Activated T-cell treated with anti-CD3 and anti-CD28 coated beads, Interleukin-2, amount 50 U/mL, for 72 hours (primary cell): Measurements from ENCODE around the gene NEU4. TPM values are rescaled to one million over a fixed set of nuclear protein-coding genes. Genes with fewer than 3 reads are reported as not detected.
A peak's percentile ranks its signal among the peaks of the same experiment; 100 is the strongest.

ENCODE experiments used
- ATAC-seq, 2 donors: fragments of 150-1000 bp; cut with Tn5 transposase; replicated peaks in 1 of 2; 2 replicates each; pipeline ENCODE4 v1.10.0; 2021; ENCODE audit warnings: moderate library complexity in 2 of 2, mild to moderate bottlenecking in 1 of 2
- DNase-seq, 2 donors: peaks; one replicate each; pipeline ENCODE4 v3.0.0; 2021 to 2022; ENCODE audit warnings: mixed read lengths in 1 of 2
- H3K27ac Mint-ChIP-seq: one replicate; pipeline ENCODE4 v1.8.0; 2022; ENCODE audit warnings: mild to moderate bottlenecking, moderate library complexity, mixed read lengths
- H3K27me3 Mint-ChIP-seq: one replicate; pipeline ENCODE4 v1.8.0; 2022; ENCODE audit warnings: low read depth, mixed read lengths
- H3K36me3 Mint-ChIP-seq, 2 donors: one replicate each; pipeline ENCODE4 v1.8.0; 2022; ENCODE audit warnings: mixed read lengths in 2 of 2, mild to moderate bottlenecking in 1 of 2; ENCODE audit not compliant: insufficient read depth in 2 of 2
- H3K4me1 Mint-ChIP-seq: one replicate; pipeline ENCODE4 v1.8.0; 2022; ENCODE audit warnings: low read depth, mixed read lengths
- H3K4me3 Mint-ChIP-seq, 2 donors: one replicate each; pipeline ENCODE4 v1.8.0; 2022; ENCODE audit warnings: mild to moderate bottlenecking in 2 of 2, mixed read lengths in 2 of 2, moderate library complexity in 2 of 2
- H3K9me3 Mint-ChIP-seq, 2 donors: one replicate each; pipeline ENCODE4 v1.8.0; 2022; ENCODE audit warnings: mixed read lengths in 2 of 2
- total RNA-seq, 2 donors: library from RNA; stranded (reverse); gene quantifications; one replicate each; pipeline ENCODE4 v1.2.3, GENCODE V29; 2022

The NEU4 gene
- total RNA-seq, 2 donors from 2014 or later = 0.37 to 1.4 TPM

GRCh38 chr2:241844831-241845578 is 36.0 kb downstream of the NEU4 start:
- ATAC-seq (no peak), DNase-seq (no peak)
- Mint-ChIP-seq H3K9me3 (no peaks in the 10 kb centered on the region), H3K4me1 (peaks cover 36% of the 10 kb centered on the region), H3K4me3 (peak overlapping the region; percentile 61), H3K36me3 (peaks cover 2 to 8% of the 10 kb centered on the region in 2 donors), H3K27ac (peak overlapping the region; percentile 94), H3K27me3 (no peaks in the 10 kb centered on the region)

DNA sequence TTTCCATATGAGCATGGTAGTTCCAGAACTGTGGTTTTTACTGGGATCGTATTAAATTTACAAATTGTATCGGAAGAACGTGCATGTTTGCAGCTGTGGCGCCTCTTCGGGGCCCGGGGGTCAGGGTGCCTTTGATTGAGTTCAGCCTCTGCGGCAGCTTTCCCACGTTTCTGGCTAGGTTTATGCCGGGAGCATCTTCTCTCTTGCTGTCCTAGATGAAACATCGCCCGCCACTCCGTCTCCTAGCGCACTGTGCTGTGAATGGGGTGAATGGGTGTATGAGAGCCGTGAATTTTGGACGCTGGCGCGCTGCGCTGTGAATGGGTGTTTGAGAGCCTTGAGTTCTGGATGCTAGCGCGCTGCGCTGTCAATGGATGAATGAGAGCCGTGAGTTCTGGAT is 37.4 kb downstream of the NEU4 start:
- peaks cover 2 to 8% of the 10 kb centered on the region in 2 donors for H3K36me3 Mint-ChIP-seq
- DNase-seq (no peak), ATAC-seq (no peak)
- H3K27ac Mint-ChIP-seq = peak overlapping the region; percentile 48
- peak overlapping the region; percentile 61 for H3K4me3 Mint-ChIP-seq
- no peaks in the 10 kb centered on the region for H3K27me3 Mint-ChIP-seq
- H3K4me1 Mint-ChIP-seq = peaks cover 36% of the 10 kb centered on the region
- H3K9me3 Mint-ChIP-seq = no peaks in the 10 kb centered on the region

GRCh38 chr2:241848761-241849615 is 40.0 kb downstream of the NEU4 start:
- Mint-ChIP-seq H3K27ac (no peak overlapping the region), H3K4me3 (no peak overlapping the region), H3K36me3 (peaks cover 2 to 8% of the 10 kb centered on the region in 2 donors), H3K4me1 (peaks cover 26% of the 10 kb centered on the region), H3K9me3 (no peaks in the 10 kb centered on the region), H3K27me3 (no peaks in the 10 kb centered on the region)
- no peak for ATAC-seq
- no peak for DNase-seq

GRCh38 chr2:241849616-241850543 is 40.9 kb downstream of the NEU4 start:
- H3K4me1 Mint-ChIP-seq = peaks cover 19% of the 10 kb centered on the region
- no peaks in the 10 kb centered on the region for H3K27me3 Mint-ChIP-seq
- ATAC-seq (no peak), DNase-seq (no peak)
- H3K9me3 Mint-ChIP-seq = no peaks in the 10 kb centered on the region
- no peak overlapping the region for H3K27ac Mint-ChIP-seq
- H3K36me3 Mint-ChIP-seq = peaks cover 2 to 8% of the 10 kb centered on the region in 2 donors
- H3K4me3 Mint-ChIP-seq = no peak overlapping the region

GRCh38 chr2:241850544-241851324 is 41.7 kb downstream of the NEU4 start:
- DNase-seq = no peak
- Mint-ChIP-seq H3K36me3 (peaks cover 2 to 8% of the 10 kb centered on the region in 2 donors), H3K27ac (no peak overlapping the region), H3K9me3 (no peaks in the 10 kb centered on the region), H3K4me3 (no peak overlapping the region), H3K4me1 (peaks cover 13% of the 10 kb centered on the region), H3K27me3 (no peaks in the 10 kb centered on the region)
- ATAC-seq = no peak

DNA sequence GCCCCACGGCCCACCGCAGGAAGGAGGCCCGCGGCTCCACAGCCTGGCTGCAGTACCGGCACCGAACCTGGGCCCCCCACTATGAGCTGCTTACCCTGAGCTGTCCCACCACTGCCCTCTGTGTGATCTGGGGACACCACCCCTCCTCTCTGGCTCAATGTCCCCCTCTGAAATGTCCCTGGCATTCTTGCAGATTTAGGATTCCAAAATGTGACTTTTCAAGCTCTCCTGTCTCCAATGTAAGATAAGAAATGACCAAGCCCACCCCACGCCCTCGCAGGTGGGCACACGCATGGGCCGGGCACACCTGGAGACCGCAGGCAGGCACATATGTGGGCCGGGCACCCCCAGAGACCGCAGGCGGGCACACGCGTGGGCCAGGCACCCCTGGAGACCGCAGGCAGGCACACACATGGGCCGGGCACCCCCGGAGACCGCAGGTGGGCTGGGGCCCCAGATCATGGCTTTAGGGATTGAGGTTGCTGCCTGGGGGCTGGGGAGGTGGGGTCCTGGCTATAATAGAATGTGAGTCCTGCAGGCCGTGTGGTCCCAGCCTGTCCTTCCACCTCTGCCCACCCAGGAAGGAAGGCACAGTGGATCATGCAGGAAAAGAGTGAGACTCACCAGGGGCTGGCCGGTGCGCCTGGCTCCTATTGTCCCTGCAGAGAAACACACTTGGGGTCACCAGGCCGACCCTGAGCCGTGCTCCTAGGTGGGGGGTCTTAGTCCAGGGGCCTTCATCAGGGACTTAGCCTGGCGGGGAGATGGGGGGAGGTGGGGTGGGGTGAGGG is 42.5 kb downstream of the NEU4 start:
- Mint-ChIP-seq H3K36me3 (peaks cover under 1 to 2% of the 10 kb centered on the region in 2 donors), H3K4me3 (no peak overlapping the region), H3K9me3 (no peaks in the 10 kb centered on the region), H3K4me1 (peaks cover 12% of the 10 kb centered on the region), H3K27me3 (no peaks in the 10 kb centered on the region), H3K27ac (no peak overlapping the region)
- ATAC-seq (no peak), DNase-seq (no peak)

- Mint-ChIP-seq H3K4me3 (no peak overlapping the region), H3K27ac (no peak overlapping the region), H3K4me1 (peaks cover 15% of the 10 kb centered on the region), H3K9me3 (no peaks in the 10 kb centered on the region), H3K27me3 (no peaks in the 10 kb centered on the region), H3K36me3 (no peaks in the 10 kb centered on the region)
- peak in 1 of 2 donors; percentile 0 for DNase-seq
- ATAC-seq = no peak
Measured at GRCh38 chr2:241852116-241852980, 43.4 kb downstream of the NEU4 start.

GRCh38 chr2:241852981-241853631 is 44.1 kb downstream of the NEU4 start:
- H3K27ac Mint-ChIP-seq = no peak overlapping the region
- no peaks in the 10 kb centered on the region for H3K9me3 Mint-ChIP-seq
- DNase-seq (peak in 1 of 2 donors; percentile 0), ATAC-seq (no peak)
- H3K4me1 Mint-ChIP-seq = peaks cover 20% of the 10 kb centered on the region
- H3K4me3 Mint-ChIP-seq = no peak overlapping the region
- no peaks in the 10 kb centered on the region for H3K36me3 Mint-ChIP-seq
- no peaks in the 10 kb centered on the region for H3K27me3 Mint-ChIP-seq

GRCh38 chr2:241853651-241854341 is 44.8 kb downstream of the NEU4 start:
- Mint-ChIP-seq H3K4me3 (no peak overlapping the region), H3K4me1 (peaks cover 22% of the 10 kb centered on the region), H3K27me3 (no peaks in the 10 kb centered on the region), H3K36me3 (no peaks in the 10 kb centered on the region), H3K9me3 (no peaks in the 10 kb centered on the region), H3K27ac (no peak overlapping the region)
- DNase-seq (peak in 1 of 2 donors; percentile 18), ATAC-seq (peak; percentile 16 to 35)
